PC-9 (cell line): ENCODE measurements around the gene CYP20A1.

ENCODE experiments used
- EZH2 ChIP-seq: fragments of 200-600 bp; sonication (generic); IDR thresholded peaks from 2 replicates; pipeline ENCODE4 v1.8.0; 2017; ENCODE audit warnings: antibody characterized with exemption, low read depth
- TF ChIP-seq, protein P1 (sequence below): fragments of 200-600 bp; sonication (generic); conservative IDR thresholded peaks from 2 replicates; pipeline ENCODE4 v1.6.1; 2017; ENCODE audit warnings: mixed run types, antibody characterized with exemption, mild to moderate bottlenecking, moderate library complexity

DNA sequence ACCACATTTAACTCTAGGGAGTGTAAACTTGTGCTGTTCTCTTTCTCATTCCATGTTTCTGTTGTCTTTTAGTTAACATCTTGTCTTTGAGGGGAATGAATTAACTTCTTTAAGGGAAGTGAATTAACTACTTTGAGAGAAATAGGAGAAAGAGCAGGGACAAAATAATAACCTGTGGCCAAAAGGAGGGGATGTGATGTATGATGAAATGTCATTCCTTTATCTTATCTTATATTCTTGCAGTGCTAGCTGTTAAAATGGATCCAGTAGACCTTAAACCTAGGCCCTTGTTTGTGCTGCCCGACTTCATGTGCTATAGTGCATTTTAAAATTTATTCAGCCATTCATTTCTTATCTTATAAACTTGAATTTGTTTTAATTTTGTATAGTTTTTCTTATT, 107.8 kb downstream of the CYP20A1 start:
- TF ChIP-seq EZH2, result no peak
- TF ChIP-seq, protein P1, sequence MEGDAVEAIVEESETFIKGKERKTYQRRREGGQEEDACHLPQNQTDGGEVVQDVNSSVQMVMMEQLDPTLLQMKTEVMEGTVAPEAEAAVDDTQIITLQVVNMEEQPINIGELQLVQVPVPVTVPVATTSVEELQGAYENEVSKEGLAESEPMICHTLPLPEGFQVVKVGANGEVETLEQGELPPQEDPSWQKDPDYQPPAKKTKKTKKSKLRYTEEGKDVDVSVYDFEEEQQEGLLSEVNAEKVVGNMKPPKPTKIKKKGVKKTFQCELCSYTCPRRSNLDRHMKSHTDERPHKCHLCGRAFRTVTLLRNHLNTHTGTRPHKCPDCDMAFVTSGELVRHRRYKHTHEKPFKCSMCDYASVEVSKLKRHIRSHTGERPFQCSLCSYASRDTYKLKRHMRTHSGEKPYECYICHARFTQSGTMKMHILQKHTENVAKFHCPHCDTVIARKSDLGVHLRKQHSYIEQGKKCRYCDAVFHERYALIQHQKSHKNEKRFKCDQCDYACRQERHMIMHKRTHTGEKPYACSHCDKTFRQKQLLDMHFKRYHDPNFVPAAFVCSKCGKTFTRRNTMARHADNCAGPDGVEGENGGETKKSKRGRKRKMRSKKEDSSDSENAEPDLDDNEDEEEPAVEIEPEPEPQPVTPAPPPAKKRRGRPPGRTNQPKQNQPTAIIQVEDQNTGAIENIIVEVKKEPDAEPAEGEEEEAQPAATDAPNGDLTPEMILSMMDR, result no peak
